HG03280 (cell line): ENCODE measurements around the gene CEP72.
"Not testable (repeated sequence)": the region's sequence is repeated elsewhere in the genome, so short reads cannot be mapped to it uniquely, and the experiment has no call there.

Experiments used
- ATAC-seq: cut with Tn5 transposase; IDR thresholded peaks from one replicate; pipeline ENCODE4 v1.9.1; 2021; ENCODE audit warnings: mild to moderate bottlenecking, moderate library complexity; ENCODE audit not compliant: unreplicated experiment

CEP72 gene, protein sequence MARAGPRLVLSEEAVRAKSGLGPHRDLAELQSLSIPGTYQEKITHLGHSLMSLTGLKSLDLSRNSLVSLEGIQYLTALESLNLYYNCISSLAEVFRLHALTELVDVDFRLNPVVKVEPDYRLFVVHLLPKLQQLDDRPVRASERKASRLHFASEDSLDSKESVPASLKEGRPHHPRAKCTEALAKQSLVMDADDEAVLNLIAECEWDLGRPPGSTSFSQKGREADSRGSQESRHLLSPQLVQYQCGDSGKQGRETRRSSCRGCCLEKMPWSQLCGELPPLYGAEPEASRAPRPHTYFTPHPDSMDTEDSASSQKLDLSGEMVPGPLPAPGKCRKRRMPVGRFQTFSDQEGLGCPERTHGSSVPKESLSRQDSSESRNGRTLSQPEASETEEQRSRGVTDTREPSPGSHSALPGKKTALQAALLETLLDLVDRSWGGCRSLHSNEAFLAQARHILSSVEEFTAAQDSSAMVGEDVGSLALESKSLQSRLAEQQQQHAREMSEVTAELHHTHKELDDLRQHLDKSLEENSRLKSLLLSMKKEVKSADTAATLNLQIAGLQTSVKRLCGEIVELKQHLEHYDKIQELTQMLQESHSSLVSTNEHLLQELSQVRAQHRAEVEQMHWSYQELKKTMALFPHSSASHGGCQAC

DNA sequence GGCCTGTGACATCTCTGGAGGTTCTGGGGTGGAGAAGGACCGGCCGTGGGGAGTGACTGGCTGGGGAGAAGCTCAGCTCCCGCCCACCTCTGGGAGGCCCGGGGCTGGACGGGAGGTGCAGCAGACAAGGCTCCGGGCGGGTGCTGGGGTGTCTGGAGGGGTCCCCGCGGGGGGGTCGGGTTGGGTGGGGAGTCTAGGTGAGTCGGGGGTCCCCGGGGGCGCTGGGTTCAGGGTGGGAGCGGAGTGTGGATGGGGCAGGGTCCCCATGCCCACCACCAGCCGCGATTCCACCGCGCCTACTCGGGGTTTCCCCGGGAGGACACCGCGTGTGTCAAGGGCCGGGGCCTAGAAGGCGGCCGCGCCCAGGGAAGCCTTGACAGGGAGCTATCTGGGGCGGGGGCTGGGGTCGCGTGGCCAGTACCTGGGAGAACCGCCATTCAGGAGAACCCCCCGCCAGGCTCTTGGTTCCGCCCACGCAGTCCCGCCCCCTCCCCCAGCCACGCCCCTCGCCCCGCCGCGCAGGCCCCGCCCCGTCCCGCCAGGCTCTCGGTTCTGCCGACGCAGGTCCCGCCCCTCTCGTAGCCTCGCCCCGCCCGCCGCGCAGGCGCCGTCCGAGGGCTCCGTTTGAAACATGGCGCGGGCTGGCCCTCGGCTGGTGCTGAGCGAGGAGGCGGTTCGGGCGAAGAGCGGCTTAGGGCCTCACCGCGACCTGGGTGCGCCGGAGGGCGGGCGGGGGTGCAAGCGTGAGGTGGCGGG, at the start of gene CEP72:
TSS of gene CEP72 (plus strand) at position 610 of the 756 bp plus-strand sequence. CDS start at position 632, 22 bp downstream.
- ATAC-seq: peak; percentile 87

DNA sequence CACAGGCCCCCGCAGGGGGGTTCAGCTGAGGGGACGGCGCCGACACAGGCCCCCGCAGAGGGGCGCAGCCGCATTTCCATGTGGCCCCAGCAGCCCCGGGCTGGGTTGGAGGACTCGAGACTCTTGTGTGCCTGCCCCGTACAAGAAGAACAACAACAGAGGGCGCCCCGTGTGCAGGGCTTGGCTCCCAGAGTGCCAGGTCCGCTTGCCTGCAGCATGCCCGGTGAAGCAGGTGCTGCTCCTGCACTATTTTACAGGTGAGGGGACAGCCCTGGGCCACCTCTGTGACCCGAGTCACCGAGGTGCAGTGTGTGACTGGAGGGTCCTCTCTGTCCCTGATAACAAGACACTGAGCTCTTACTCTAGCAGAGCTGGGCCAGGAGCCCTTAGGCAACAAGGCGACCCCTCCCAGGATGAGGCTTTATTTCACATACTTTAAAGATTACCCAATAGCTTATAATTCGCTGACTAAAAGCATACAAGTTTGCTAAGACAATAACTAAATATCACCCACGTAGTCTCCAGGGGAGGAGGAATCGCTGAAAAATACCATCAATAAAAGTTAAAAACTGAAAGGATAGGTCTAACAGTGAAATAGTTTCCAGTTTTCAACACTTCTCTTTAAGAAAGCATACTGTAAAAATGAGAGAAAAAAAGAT, 46.2 kb upstream of the CEP72 start:
- ATAC-seq: no peak

DNA sequence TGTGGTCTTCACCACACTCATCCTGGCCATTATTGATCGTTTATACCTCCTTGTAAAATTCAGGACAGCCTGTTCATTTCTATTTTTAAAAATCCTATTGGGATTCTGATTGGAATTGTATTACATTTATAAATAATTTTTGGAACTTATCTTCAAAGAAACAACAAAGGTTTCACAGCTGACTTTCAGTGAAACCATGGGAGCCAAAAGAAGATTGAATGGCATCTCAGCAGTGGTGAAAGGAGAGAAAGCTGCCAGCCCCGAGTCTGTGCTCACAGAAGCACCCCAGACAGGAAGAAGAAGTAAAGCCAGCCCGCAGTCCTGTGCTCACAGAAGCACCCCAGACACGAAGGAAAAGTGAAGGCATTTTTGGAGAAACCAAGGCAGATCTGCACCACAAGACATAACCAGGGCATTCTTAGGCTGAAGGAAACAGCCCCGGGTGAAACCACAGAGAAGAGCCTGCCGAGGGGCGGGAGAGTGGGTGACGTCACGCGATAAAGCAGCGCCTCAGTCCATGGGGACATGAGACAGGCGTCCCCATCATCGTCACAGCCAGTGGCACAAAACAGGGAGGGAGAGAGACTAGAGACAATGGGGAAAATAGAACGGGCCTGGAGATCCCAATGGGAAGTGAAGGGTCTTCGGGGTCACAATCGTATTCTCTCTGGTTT, 45.4 kb upstream of the CEP72 start:
- no peak for ATAC-seq

DNA sequence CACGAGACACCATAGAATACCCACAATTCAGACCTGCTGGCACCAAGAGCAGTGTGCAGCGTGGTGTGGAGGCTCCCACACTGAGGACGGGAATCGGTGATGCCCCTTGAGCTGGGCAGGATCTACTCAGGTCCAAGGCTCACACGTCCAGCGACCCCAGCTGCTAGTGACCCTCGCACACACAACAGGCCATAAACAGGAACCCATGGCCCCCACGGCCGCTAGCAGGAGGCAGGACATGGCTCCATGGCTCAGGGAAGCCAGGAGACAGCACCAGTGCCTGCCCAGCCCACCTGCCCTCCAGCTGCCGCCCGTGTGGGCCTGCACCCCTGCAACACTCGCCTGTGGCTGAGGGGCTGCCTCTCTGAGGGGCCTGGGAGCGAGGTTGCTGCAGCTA, 44.5 kb upstream of the CEP72 start:
- ATAC-seq: no peak

DNA sequence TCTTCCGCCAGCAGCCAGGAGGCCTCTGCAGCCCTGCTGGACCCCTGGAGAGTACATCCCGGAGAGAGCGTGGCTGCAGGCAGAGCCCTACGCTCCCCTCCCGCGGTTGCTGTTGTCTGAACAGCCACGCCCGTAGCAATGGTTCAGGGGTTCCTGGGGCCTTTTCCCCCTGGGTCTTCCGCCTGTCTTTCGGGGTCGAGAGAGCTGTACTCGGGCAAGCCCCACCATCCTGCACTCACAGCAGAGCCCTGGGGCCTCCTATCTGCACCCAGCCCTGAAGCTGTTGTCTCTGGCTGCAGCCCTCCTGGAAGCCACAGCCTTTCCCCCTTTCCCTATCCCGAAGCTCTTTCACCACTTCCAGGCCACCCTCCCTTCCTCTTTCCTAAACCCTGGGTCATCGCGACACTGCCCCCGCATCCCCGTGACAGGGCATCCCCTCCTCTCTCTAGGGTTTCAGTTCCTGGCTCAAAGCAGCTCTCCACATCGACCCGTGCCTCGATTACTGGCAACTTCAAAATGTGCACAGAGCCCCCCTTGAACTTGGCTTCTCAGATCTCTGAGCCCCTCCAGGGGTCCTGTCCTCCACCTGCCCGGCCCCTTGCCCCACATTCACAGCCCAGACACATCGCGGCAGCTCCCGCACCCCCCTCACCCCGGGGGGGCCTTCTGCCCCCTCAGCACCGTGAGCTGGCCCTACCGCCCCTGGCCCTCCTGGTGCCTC, 43.9 kb upstream of the CEP72 start:
- no peak for ATAC-seq

DNA sequence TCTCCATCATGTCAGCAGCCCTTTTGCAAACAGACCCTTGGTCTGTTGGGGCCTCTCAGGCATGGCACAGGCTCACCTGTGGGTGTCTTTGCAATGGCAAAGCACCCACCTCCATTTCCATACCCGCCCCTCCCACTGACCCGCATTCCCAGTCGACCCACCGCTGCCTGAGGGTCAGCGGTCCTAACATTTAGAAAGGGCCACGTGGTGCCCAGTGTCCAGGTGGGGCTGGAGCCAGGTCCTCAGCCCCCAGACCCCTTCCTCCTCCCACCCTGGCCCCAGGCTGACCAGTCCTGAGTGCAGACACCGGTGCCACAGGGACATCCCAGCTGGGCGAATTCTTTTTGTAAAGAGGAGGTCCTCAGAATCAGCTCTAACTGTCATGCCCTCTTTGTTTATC, 43.3 kb upstream of the CEP72 start:
- ATAC-seq: no peak

DNA sequence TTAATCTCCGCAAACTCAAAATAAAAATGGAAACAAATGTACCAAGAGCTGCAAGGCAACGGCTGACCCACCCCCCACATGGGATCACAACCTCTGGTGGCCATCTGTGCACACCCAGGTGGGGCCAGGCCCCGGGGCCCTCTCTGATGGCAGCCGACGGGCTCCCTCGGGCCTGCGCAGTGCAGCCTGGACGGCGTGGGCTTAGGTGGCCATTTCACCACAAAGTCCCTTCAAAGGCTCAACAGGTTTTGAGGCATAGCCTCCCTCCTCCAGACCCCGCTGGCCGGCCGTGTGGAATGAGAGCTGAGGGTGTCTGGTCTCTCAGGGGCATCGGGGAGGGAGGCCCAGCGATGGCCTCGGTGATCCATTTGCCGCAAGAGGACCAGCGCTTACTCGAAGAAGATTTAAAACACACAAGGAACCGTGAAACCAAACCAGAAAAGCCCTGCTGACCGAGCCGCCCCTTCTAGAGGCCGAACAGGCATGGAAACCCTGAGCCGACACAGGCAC, 42.7 kb upstream of the CEP72 start:
- ATAC-seq: no peak

DNA sequence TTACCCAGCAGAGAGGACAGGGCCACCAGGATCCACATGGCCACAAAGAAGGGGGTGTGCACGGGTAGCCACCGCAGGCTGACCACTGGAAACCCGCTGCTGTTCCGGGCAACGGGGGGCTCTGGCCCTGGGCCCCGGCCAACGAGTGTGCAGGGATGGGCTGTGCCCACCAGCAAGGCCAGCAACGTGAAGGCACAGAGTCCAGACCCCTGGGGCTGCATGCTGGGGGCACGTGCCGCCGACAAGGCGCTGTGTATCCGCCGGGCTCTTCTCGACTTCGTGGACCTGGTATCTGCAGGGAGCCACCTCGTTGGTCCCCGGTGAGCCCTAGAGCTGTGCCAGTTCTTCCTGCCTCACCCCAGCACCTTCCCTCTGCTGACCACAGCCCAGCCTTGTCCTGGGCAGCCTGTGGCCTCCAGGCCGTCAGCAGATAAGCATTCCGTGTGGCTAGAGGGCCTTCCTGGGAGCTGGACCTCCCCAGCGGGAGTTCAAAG, 42.2 kb upstream of the CEP72 start:
- no peak for ATAC-seq

DNA sequence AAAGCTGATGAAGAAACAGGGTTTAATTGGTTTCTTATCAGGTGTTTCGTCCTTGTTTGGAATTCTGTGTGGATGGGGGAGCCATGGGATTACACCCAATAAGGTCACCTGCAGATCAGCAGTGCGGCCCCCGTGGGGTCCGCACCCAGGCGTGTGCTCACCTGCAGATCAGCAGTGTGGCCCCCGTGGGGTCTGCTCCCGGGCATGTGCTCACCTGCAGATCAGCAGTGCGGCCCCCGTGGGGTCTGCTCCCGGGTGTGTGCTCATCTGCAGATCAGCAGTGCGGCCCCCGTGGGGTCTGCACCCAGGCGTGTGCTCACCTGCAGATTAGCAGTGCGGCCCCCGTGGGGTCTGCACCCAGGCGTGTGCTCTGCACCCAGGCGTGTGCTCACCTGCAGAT, 41.7 kb upstream of the CEP72 start:
- ATAC-seq: no peak

DNA sequence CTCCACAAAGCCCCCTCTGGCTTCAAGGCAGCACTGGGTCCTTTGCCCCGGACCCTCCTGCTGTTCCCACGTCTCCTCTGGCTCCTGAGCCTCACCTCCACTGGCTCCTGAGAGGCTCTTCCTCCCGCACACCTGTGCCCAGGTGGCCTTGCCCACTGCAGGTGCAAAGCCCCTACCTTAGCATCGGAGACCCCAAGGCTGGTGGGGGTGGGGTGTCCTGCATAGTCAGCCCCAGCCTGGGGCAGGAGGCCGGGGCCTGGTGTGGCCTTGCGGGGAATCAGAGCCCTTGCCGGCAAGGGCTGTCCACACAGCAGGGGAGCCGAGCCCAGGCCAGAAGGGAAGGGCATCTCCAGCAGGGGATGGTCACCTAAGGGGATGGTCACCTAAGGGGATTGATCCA, 41.3 kb upstream of the CEP72 start:
- ATAC-seq: no peak

DNA sequence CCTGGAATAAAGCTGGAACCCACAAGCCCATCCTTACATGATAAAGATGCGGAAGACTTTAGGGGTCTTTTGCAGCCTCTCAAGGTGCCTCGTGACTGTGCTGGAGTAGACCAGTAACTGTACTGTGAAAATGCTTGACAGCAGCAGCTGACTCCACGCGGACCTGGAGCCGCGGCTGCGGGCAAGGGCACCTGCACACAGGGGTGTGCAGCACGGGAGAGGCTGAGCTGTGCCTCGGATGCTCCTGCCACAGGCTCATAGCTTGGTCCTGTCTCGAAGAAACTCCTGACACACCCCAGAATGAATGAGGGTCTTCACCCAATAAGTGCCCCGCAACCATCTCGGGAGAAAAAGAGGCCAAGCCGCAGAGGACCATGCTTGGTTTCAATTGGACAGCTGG, 40.3 kb upstream of the CEP72 start:
- no peak for ATAC-seq

DNA sequence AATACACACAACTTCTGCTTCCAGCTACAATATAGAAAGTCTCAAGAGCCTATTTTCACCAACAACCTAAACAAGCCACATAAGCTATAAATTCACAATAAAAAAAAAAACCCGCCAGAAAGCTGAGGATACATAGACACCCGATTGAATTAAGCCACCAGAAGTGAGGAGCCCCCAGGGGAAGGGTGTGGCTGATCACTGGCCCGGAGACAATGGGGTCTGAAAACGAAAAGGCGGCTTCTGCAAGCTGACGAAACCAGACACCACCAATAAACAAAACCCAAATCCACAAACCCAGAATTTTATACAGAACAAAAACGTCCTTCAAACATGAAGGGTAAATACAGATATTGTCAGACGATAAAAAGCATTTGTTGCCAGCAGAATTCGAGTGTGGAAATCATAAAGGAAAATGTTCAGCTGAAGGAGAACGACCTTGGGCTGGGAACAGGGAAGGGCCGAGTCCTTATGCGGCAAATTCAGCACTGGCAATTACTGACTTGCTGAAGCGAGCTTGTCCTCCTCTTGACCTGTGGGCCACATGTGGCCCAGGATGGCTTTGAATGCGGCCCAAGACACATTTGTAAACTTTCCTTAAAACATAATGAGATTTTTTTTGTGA, 39.6 kb upstream of the CEP72 start:
- no peak for ATAC-seq

DNA sequence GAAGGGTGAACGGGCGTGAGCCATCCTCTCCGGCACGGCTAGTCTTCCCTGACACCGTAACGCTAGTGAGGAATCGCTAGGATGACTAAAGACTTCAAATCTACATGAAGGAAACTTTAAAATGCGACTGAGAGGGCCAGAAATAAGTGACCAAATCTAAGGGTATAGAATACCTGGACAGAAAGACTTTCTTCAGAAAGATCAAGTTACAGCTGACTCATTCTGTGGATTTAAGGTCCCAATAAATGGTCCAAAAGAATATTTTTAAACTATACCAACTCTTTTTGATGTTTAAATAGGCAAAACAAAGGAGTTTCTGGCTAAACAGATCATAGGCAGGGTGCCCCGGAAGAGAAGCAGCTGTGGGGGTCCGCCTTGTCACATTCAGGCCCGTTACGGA, 38.9 kb upstream of the CEP72 start:
- no peak for ATAC-seq

DNA sequence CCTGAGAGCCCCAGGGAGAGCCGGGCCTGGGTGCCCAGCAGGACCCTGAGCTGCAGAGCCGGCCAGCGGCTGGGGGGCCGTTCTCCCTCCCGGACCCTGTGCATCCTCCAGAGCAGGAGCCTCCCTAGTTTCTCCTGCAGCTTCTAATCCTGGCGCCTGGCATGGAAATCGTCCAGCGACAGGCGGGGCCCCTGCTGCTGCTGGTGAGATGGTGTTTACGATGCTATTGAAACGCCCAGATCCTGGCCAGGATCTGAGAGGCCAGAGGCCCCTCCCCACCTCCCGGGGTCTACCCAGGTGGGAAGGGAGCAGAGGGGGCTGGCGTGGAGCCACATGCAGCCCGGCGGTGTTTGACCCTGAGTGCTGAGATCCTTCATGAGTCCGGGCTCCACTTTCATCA, 38.2 kb upstream of the CEP72 start:
- no peak for ATAC-seq

DNA sequence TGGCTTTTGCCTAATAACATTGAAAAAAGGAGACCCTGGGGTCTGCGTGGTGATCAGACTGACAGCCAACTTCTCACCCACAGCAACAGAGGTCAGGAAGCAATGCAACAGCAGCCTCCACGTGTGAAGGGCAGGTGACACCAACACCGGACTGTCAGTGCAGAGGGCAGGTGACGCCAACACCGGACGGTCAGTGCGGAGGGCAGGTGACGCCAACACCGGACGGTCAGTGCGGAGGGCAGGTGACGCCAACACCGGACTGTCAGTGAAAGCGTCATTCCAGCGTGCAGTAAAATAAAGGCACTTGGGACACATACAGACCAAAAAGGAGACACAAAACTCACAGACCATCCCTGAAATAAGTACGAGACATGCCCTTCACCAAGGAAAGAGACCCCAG, 37.2 kb upstream of the CEP72 start:
- no peak for ATAC-seq

DNA sequence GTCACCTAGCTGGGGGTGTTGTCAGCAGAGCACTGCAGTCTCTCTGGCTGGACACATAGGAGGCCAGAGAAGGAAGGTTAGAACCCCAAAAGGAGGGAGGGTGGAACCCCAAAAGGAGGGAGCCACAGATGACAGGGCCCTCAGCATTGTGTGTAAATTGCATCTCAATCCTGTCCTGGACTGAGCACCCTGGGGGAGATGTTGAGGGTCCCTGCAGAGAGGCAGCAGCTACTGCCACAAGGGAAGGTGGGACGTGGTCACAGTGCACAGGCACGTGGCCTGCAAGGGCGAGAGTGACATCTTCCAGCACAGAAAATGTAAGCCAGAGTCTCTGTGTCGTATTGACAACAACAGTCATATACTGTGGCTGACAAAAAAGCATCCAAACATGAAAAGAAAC, 36.5 kb upstream of the CEP72 start:
- no peak for ATAC-seq

DNA sequence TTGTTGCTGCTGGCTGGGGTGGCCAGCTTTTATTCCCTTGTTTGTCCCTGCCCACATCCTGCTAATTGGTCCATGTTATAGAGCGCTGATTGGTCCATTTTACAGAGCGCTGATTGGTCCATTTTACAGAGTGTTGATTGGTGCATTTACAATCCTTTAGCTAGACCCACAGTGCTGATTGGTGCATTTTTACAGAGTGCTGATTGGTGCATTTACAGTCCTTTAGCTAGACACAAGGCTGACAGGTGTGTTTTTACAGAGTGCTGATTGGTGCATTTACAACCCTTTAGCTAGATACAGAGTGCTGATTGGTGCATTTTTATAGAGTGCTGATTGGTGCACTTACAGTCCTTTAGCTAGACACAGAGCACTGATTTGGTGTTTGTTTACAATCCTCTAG, 34.9 kb upstream of the CEP72 start:
- not testable (repeated sequence) for ATAC-seq

DNA sequence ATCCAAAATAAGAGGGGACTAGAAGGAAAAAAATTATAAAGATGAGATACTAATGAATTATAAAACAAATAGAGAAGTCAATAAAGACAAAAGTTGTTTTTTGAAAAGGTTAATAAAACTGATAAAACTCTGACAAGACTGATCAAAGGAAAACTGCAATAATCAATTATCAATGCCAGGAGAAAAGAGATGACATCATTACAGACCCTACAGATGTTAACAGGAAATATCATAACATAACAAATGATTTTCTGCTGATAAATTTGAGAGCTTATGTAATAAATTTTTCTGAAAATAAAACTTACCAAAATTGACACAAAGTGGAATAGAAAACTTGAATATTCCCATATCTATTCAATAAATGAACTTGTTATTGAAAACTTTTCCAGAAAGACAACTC, 34.3 kb upstream of the CEP72 start:
- no peak for ATAC-seq

DNA sequence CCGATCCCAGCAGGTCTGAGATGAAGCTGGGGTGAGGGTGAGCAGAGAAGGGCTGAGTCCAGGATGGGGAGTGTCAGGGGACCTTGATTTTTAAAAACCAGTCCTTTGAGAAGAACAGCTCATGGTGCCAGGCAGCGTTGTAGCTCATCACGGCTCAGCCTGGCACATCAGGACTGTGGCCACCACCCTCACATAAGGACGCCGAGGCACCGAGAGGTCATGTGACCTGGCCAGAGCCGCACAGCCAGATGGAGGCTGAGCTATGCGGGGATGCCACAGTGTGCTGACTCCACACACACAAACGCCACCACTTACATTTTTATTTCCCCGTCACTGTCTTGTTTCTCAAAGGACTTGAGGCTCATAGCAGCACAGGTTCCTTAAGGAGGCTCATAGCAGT, 32.9 kb upstream of the CEP72 start:
- ATAC-seq: no peak
